Measurements from ENCODE around the gene GRIA4. TPM values are rescaled to one million over a fixed set of nuclear protein-coding genes. Genes with fewer than 3 reads are reported as not detected.

GRIA4 gene
- total RNA-seq, 1 experiment from 2014 or later, result not detected

GRCh38 chr11:105579111-105579510 lies 30.8 kb upstream of the GRIA4 start:
- no peak overlapping the region for H3K27ac Mint-ChIP-seq (ENCODE audit: low read depth, unreplicated experiment)
- intact Hi-C loops (cut with micrococcal nuclease), result no loop called here
- TF ChIP-seq CTCF (IDR thresholded peaks at IDR 0.05; ENCODE audit: unreplicated experiment), result no peak
- POLR2A ChIA-PET, result no interaction called here
- H3K4me3 Mint-ChIP-seq (ENCODE audit: unreplicated experiment), result no peak overlapping the region
- no peak for DNase-seq (ENCODE audit: unreplicated experiment)
- H3K4me1 Mint-ChIP-seq (ENCODE audit: insufficient read depth, unreplicated experiment), result no peaks in the 10 kb centered on the region
- H3K36me3 Mint-ChIP-seq (ENCODE audit: insufficient read depth, unreplicated experiment), result no peaks in the 10 kb centered on the region
- no peaks in the 10 kb centered on the region for H3K27me3 Mint-ChIP-seq (ENCODE audit: insufficient read depth, unreplicated experiment)
- H3K9me3 Mint-ChIP-seq (ENCODE audit: unreplicated experiment), result no peaks in the 10 kb centered on the region
- CTCF ChIA-PET, result no interaction called here
- no TSS peak for BruUV-seq (replicated peaks)

GRCh38 chr11:105582497-105582896 lies 27.4 kb upstream of the GRIA4 start:
- intact Hi-C loops (cut with micrococcal nuclease), result no loop called here
- ChIA-PET POLR2A (no interaction called here), CTCF (no interaction called here)
- H3K27ac Mint-ChIP-seq (ENCODE audit: low read depth, unreplicated experiment), result no peak overlapping the region
- no peaks in the 10 kb centered on the region for H3K4me1 Mint-ChIP-seq (ENCODE audit: insufficient read depth, unreplicated experiment)
- H3K9me3 Mint-ChIP-seq (ENCODE audit: unreplicated experiment), result peaks cover 7% of the 10 kb centered on the region
- H3K36me3 Mint-ChIP-seq (ENCODE audit: insufficient read depth, unreplicated experiment), result no peaks in the 10 kb centered on the region
- no peak for TF ChIP-seq CTCF (IDR thresholded peaks at IDR 0.05; ENCODE audit: unreplicated experiment)
- no peaks in the 10 kb centered on the region for H3K27me3 Mint-ChIP-seq (ENCODE audit: insufficient read depth, unreplicated experiment)
- DNase-seq (ENCODE audit: unreplicated experiment), result peak; percentile 34
- no peak overlapping the region for H3K4me3 Mint-ChIP-seq (ENCODE audit: unreplicated experiment)
- BruUV-seq (replicated peaks), result no TSS peak

GRCh38 chr11:105588001-105588400 lies 21.9 kb upstream of the GRIA4 start:
- Mint-ChIP-seq H3K9me3 (ENCODE audit: unreplicated experiment) (peaks cover 7% of the 10 kb centered on the region), H3K36me3 (ENCODE audit: insufficient read depth, unreplicated experiment) (no peaks in the 10 kb centered on the region), H3K4me3 (ENCODE audit: unreplicated experiment) (no peak overlapping the region), H3K27me3 (ENCODE audit: insufficient read depth, unreplicated experiment) (no peaks in the 10 kb centered on the region), H3K27ac (ENCODE audit: low read depth, unreplicated experiment) (no peak overlapping the region), H3K4me1 (ENCODE audit: insufficient read depth, unreplicated experiment) (no peaks in the 10 kb centered on the region)
- BruUV-seq (replicated peaks), result no TSS peak
- TF ChIP-seq CTCF (IDR thresholded peaks at IDR 0.05; ENCODE audit: unreplicated experiment), result no peak
- intact Hi-C loops (cut with micrococcal nuclease), result no loop called here
- CTCF ChIA-PET, result no interaction called here
- POLR2A ChIA-PET, result no interaction called here
- peak; percentile 47 for DNase-seq (ENCODE audit: unreplicated experiment)

GRCh38 chr11:105589346-105589745 lies 20.5 kb upstream of the GRIA4 start:
- peaks cover 14% of the 10 kb centered on the region for H3K9me3 Mint-ChIP-seq (ENCODE audit: unreplicated experiment)
- H3K36me3 Mint-ChIP-seq (ENCODE audit: insufficient read depth, unreplicated experiment), result no peaks in the 10 kb centered on the region
- no peaks in the 10 kb centered on the region for H3K27me3 Mint-ChIP-seq (ENCODE audit: insufficient read depth, unreplicated experiment)
- ChIA-PET CTCF (no interaction called here), POLR2A (interaction anchor here (0.7 kb wide), 1 partner anchor 18 kb away, joined by 4 read pairs; no protein-coding TSS in a partner anchor)
- TF ChIP-seq CTCF (IDR thresholded peaks at IDR 0.05; ENCODE audit: unreplicated experiment), result no peak
- no peak overlapping the region for H3K4me3 Mint-ChIP-seq (ENCODE audit: unreplicated experiment)
- no TSS peak for BruUV-seq (replicated peaks)
- H3K4me1 Mint-ChIP-seq (ENCODE audit: insufficient read depth, unreplicated experiment), result no peaks in the 10 kb centered on the region
- intact Hi-C loops (cut with micrococcal nuclease), result no loop called here
- no peak overlapping the region for H3K27ac Mint-ChIP-seq (ENCODE audit: low read depth, unreplicated experiment)
- DNase-seq (ENCODE audit: unreplicated experiment), result no peak
